B cell (primary cell): ENCODE data around the gene FOXD3.

Experiments used
- CTCF ChIP-seq: fragments of 200-600 bp; IDR thresholded peaks from one replicate; pipeline ENCODE4 v1.8.0; 2022; ENCODE audit warnings: antibody characterized with exemption, mild to moderate bottlenecking
- EZH2 ChIP-seq: IDR thresholded peaks from 2 replicates; pipeline ENCODE4 v1.6.1; 2012; ENCODE audit warnings: borderline replicate concordance, low read depth, mild to moderate bottlenecking, moderate library complexity, low read length; ENCODE audit not compliant: insufficient read depth, poor library complexity, severe bottlenecking

- TF ChIP-seq CTCF (no peak), EZH2 (no peak)
These were observed 2.4 kb downstream of the FOXD3 start for GRCh38 chr1:63324779-63325119.
